NCI-H69 (cell line): ENCODE measurements around the gene PLK4.
"Not testable (repeated sequence)": the region's sequence is repeated elsewhere in the genome, so short reads cannot be mapped to it uniquely, and the experiment has no call there.

Experiments used
- DNase-seq: peaks from one replicate; lab custom pipeline; 2025; lab: John Stamatoyannopoulos, UW

The PLK4 gene

DNA sequence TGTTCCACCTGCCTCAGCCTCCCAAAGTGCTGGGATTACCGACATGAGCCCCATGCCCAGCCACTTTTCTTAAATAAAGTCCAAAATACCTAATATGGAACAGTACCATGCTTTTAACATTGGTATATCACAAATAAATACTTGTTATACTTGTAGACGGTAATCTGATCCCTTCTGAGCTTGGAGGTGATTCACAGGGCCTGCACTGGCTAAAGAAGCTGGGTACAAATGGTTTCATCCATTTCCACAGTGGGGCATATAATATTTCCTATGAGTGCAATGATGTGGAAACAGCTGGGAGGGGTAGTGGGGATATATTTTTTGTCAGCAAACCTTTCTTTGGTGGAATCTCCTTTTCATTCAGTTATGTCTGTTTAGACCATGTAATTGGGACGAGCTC is 35.8 kb downstream of the PLK4 start:
- DNase-seq: no peak

DNA sequence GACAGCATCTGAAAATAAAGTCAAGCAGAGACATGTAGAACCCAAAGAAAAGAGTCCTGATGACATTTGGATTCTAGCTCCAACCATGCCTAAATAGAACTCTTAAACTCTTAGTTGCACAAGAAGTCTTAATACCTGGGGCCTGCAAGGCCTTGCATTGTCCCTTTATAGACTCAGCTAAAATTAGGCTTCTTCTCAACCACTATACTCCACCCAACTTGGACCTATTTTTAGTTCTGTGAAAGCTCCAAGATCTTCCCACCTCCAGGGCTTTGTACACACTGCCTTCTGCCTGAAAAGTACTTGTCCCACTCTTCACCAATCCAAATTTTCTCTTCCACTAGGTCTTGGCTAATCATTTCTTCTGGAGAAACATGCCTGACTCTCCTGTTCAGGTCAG is 36.5 kb downstream of the PLK4 start:
- DNase-seq: no peak

DNA sequence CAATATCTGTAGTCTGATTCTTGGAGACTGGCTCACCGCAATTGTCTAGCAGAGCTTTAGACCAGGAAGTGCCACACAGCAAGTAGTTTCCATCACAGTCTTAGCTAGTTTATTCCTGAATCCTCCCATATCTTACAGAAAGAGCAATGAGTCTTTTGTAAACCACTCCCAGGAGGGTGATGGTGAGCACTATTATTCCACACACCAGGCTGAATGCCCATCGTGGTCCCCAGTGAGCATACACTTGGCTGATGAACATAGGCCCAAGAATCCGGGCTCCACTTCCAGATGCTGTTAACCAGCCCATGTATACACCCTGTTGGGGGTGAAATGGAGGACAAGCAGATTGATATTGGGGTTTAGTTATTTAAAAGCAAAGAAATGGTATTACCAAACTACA is 39.8 kb downstream of the PLK4 start:
- no peak for DNase-seq

DNA sequence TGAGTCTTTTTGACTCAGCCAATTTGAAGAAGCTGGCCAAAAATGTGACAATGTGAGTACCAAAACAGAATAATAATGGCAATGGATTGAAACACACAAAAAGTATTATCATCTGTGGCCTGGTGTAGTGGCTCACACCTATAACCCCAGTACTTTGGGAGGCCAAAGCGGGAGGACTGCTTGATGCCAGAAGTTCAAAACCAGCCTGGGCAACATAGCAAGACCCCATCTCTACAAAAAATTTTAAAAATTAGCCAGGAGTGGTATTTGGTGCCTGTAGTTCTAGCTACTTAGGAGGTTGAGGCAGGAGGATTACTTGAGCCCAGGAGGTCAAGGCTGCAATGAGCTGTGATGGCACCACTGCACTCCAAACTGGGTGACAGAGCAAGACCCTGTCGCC is 41.5 kb downstream of the PLK4 start:
- no peak for DNase-seq

DNA sequence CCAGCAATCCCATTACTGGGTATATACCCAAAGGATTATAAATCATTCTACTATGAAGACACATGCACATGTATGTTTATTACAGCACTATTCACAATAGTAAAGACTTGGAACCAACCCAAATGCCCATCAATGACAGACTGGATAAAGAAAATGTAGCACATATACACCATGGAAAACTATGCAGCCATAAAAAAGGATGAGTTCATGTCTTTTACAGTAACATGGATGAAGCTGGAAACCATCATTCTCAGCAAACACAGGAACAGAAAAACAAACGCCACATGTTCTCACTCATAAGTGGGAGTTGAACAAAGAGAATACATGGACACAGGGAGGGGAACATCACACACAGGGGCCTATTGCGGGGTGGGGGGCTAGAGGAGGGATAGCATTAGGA is 45.0 kb downstream of the PLK4 start:
- not testable (repeated sequence) for DNase-seq

DNA sequence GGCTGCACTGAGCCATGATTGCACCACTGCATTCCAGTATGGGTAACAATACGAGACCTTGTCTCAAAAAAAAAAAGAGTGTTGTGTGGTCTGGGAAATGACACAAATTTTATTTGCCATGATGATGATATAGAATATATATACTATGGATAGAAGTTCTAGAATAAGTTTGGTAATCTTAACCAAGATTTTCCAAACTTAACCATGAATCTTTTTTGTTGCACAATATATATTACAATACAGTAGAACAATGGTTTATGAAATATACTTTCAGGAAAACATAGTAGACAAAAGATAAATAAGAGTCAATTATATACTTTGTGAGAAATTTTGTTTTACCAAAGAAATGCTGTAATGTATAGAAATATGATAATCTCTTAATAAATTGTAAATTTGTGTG is 49.5 kb downstream of the PLK4 start:
- DNase-seq: no peak

DNA sequence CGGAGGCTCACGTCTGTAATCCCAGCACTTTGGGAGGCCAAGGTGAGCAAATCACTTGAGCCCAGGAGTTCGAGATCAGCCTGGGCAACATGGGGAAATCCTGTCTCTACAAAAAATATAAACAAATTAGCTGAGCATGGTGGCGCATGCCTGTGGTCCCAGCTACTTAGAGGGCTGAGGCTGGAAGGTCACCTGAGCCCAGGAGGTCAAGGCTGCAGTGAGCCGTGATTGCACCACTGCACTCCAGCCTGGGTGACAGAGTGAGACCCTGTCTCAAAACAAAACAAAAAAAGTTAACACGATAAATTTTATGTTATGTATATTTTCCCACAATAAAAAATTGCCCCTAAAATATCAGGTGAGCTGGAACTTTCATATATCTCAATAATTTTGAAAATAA is 51.1 kb downstream of the PLK4 start:
- DNase-seq: not testable (repeated sequence)

DNA sequence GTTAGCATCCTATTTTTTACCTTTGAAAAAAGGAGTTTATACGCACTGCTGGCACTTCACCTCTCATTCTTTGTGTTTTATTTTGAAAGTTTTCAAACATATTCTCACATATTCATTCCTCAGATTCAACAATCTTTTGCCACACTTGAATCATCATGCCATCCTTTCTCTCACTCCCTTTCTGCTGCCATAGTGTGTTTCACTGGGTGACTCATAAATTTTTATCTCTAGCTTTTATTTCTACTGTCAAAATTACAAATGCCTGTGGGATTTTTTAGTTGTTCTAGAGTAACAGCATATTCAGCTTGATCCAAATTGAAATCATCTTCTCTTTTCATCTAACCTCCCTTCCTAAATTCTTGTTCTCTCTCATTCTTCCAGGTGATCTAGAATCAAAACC is 56.3 kb downstream of the PLK4 start:
- no peak for DNase-seq
